Large intestine (tissue), 3 donors: ENCODE results near the gene ART3. TPM values are rescaled to one million over a fixed set of nuclear protein-coding genes. Genes with fewer than 3 reads are reported as not detected.

Experiments used
- DNase-seq, 2 donors: peaks; one replicate each; pipeline versions ENCODE4 v3.0.0 to v3.0.0-alpha.2; 2013
- H3K27ac ChIP-seq: one replicate; pipeline ENCODE4 v1.5.1; 2013; ENCODE audit warnings: low read length
- H3K27me3 ChIP-seq: 2 replicates; pipeline ENCODE4 v1.6.1; 2013; ENCODE audit warnings: low read length; ENCODE audit not compliant: control insufficient read depth, insufficient read depth
- H3K36me3 ChIP-seq: 2 replicates; pipeline ENCODE4 v1.6.1; 2013; ENCODE audit warnings: low read length; ENCODE audit not compliant: control insufficient read depth, insufficient read depth
- H3K4me1 ChIP-seq: one replicate; pipeline ENCODE4 v1.6.1; 2013; ENCODE audit warnings: low read length; ENCODE audit not compliant: control insufficient read depth, insufficient read depth
- H3K4me3 ChIP-seq: one replicate; pipeline ENCODE4 v1.5.1; 2013; ENCODE audit warnings: low read length
- H3K9me3 ChIP-seq: one replicate; pipeline ENCODE4 v1.6.1; 2013; ENCODE audit warnings: mild to moderate bottlenecking, low read depth, low read length, moderate library complexity; ENCODE audit not compliant: control insufficient read depth
- WGBS: methylation state at CpG from one replicate; pipeline ENCODE4 v1.1.5; 2013; ENCODE audit warnings: low lambda C conversion rate; ENCODE audit not compliant: insufficient coverage; 5-methylcytosine and 5-hydroxymethylcytosine counted together
- polyA plus RNA-seq: library from polyadenylated mRNA; unstranded; fragments of 120-200 nt; gene quantifications from one replicate; pipeline ENCODE4 v1.2.1, GENCODE V29; 2013

Gene ART3
- polyA plus RNA-seq, 1 donor: 0.99 TPM

GRCh38 chr4:76067652-76068286 is 6.7 kb upstream of the ART3 start:
- Histone ChIP-seq H3K9me3 (no peaks in the 10 kb centered on the region), H3K4me1 (no peaks in the 10 kb centered on the region), H3K27ac (no peak overlapping the region), H3K27me3 (no peaks in the 10 kb centered on the region), H3K36me3 (no peaks in the 10 kb centered on the region), H3K4me3 (no peak overlapping the region)
- peak; percentile 56 for DNase-seq
- WGBS: no CpG with 5 or more reads among the region's 2 CpGs

GRCh38 chr4:76072760-76073159 is 1.7 kb upstream of the ART3 start:
- no peaks in the 10 kb centered on the region for H3K9me3 ChIP-seq
- WGBS: 69% methylated on average over 2 of the region's 4 CpGs
- H3K4me1 ChIP-seq: no peaks in the 10 kb centered on the region
- no peak overlapping the region for H3K27ac ChIP-seq
- H3K36me3 ChIP-seq: no peaks in the 10 kb centered on the region
- no peak overlapping the region for H3K4me3 ChIP-seq
- no peaks in the 10 kb centered on the region for H3K27me3 ChIP-seq
- DNase-seq: no peak

GRCh38 chr4:76074993-76075600 is 588 bp downstream of the ART3 start:
- no peak overlapping the region for H3K27ac ChIP-seq
- H3K36me3 ChIP-seq: no peaks in the 10 kb centered on the region
- no peaks in the 10 kb centered on the region for H3K9me3 ChIP-seq
- no peaks in the 10 kb centered on the region for H3K27me3 ChIP-seq
- WGBS: no CpG with 5 or more reads among the region's 4 CpGs
- H3K4me1 ChIP-seq: no peaks in the 10 kb centered on the region
- H3K4me3 ChIP-seq: no peak overlapping the region
- no peak for DNase-seq

- no peak overlapping the region for H3K27ac ChIP-seq
- no peak overlapping the region for H3K4me3 ChIP-seq
- 92% methylated on average over 3 of the region's 4 CpGs for WGBS
- no peak for DNase-seq
- H3K9me3 ChIP-seq: no peaks in the 10 kb centered on the region
- H3K27me3 ChIP-seq: no peaks in the 10 kb centered on the region
- H3K4me1 ChIP-seq: no peaks in the 10 kb centered on the region
- H3K36me3 ChIP-seq: no peaks in the 10 kb centered on the region
Observed at GRCh38 chr4:76078033-76078613, 3.6 kb downstream of the ART3 start.

GRCh38 chr4:76083386-76083988 is 9.0 kb downstream of the ART3 start:
- H3K9me3 ChIP-seq: no peaks in the 10 kb centered on the region
- H3K4me3 ChIP-seq: no peak overlapping the region
- H3K4me1 ChIP-seq: no peaks in the 10 kb centered on the region
- no peak for DNase-seq
- no peaks in the 10 kb centered on the region for H3K36me3 ChIP-seq
- H3K27ac ChIP-seq: no peak overlapping the region
- H3K27me3 ChIP-seq: no peaks in the 10 kb centered on the region
- no CpG with 5 or more reads among the region's 3 CpGs for WGBS

- no CpG with 5 or more reads among the region's 1 CpG for WGBS
- Histone ChIP-seq H3K36me3 (no peaks in the 10 kb centered on the region), H3K9me3 (no peaks in the 10 kb centered on the region), H3K4me1 (no peaks in the 10 kb centered on the region), H3K27me3 (no peaks in the 10 kb centered on the region), H3K4me3 (no peak overlapping the region), H3K27ac (no peak overlapping the region)
- no peak for DNase-seq
Observed at GRCh38 chr4:76084542-76084941, 10.0 kb downstream of the ART3 start.

- no peak overlapping the region for H3K27ac ChIP-seq
- WGBS: 63% methylated on average over 2 of the region's 13 CpGs
- H3K4me3 ChIP-seq: no peak overlapping the region
Observed at GRCh38 chr4:76087007-76087769, 12.7 kb downstream of the ART3 start.

GRCh38 chr4:76088719-76089118 is 14.2 kb downstream of the ART3 start:
- DNase-seq: no peak
- Histone ChIP-seq H3K4me1 (no peaks in the 10 kb centered on the region), H3K36me3 (no peaks in the 10 kb centered on the region), H3K27ac (no peak overlapping the region), H3K27me3 (no peaks in the 10 kb centered on the region), H3K4me3 (no peak overlapping the region), H3K9me3 (no peaks in the 10 kb centered on the region)
- WGBS: no CpG with 5 or more reads among the region's 2 CpGs

More at GRCh38 chr4:76087007-76087769, 12.7 kb downstream of the ART3 start:
- Histone ChIP-seq H3K36me3 (no peaks in the 10 kb centered on the region), H3K9me3 (no peaks in the 10 kb centered on the region), H3K27me3 (no peaks in the 10 kb centered on the region), H3K4me1 (no peaks in the 10 kb centered on the region)
- DNase-seq: peak; percentile 60 to 70

GRCh38 chr4:76090241-76090691 is 15.8 kb downstream of the ART3 start:
- 80% methylated on average over 1 of the region's 7 CpGs for WGBS
- Histone ChIP-seq H3K4me1 (no peaks in the 10 kb centered on the region), H3K4me3 (no peak overlapping the region), H3K9me3 (no peaks in the 10 kb centered on the region), H3K36me3 (no peaks in the 10 kb centered on the region), H3K27ac (peak overlapping the region; percentile 65), H3K27me3 (no peaks in the 10 kb centered on the region)
- peak; percentile 32 to 39 for DNase-seq

- Histone ChIP-seq H3K9me3 (no peaks in the 10 kb centered on the region), H3K4me3 (no peak overlapping the region), H3K4me1 (no peaks in the 10 kb centered on the region), H3K27ac (no peak overlapping the region), H3K36me3 (no peaks in the 10 kb centered on the region), H3K27me3 (no peaks in the 10 kb centered on the region)
- DNase-seq: no peak
- WGBS: 80% methylated on average over 1 of the region's 2 CpGs
Observed at GRCh38 chr4:76091052-76091451, 16.5 kb downstream of the ART3 start.
